ENCODE results near the gene PRAMEF20. TPM values are rescaled to one million over a fixed set of nuclear protein-coding genes. Genes with fewer than 3 reads are reported as not detected.

Gene PRAMEF20
- total RNA-seq, 2 experiments from 2014 or later = not detected

GRCh38 chr1:13469343-13469742 is 59.1 kb downstream of the PRAMEF20 start:
- Mint-ChIP-seq H3K4me1 (no peaks in the 10 kb centered on the region), H3K4me3 (no peak overlapping the region), H3K27me3 (peaks cover 6% of the 10 kb centered on the region), H3K27ac (no peak overlapping the region), H3K36me3 (ENCODE audit: low read depth) (no peaks in the 10 kb centered on the region), H3K9me3 (ENCODE audit: low read depth) (no peaks in the 10 kb centered on the region)
- ATAC-seq = no peak
- DNase-seq = peak; percentile 8
- intact Hi-C loops (cut with DNase I, micrococcal nuclease) = no loop called here
- ChIA-PET POLR2A (no interaction called here), CTCF (no interaction called here)

Other genes starting within 250 kb of the PRAMEF20 start
- not detected for gene HNRNPCL4, start 244.8 kb upstream of the PRAMEF20 start, total RNA-seq
- not detected for gene PRAMEF9, start 238.6 kb upstream of the PRAMEF20 start, total RNA-seq
- not detected for gene PRAMEF13, start 209.0 kb upstream of the PRAMEF20 start, total RNA-seq
- not detected for gene PRAMEF18, start 184.3 kb upstream of the PRAMEF20 start, total RNA-seq
- gene PRAMEF5, start 156.3 kb upstream of the PRAMEF20 start, total RNA-seq = not detected
- gene PRAMEF8, start 125.3 kb upstream of the PRAMEF20 start, total RNA-seq = not detected
- not detected for gene PRAMEF33, start 106.9 kb upstream of the PRAMEF20 start, total RNA-seq
- not detected for gene PRAMEF15, start 94.9 kb upstream of the PRAMEF20 start, total RNA-seq
- gene PRAMEF14, start 63.3 kb upstream of the PRAMEF20 start, total RNA-seq = not detected
- not detected for gene PRAMEF19, start 38.5 kb upstream of the PRAMEF20 start, total RNA-seq
- gene PRAMEF17, start 20.8 kb upstream of the PRAMEF20 start, total RNA-seq = not detected
- gene LRRC38, start 103.6 kb downstream of the PRAMEF20 start, total RNA-seq = not detected
- gene PDPN, start 173.4 kb downstream of the PRAMEF20 start, total RNA-seq = not detected